ENCODE measurements around the gene SPTLC3. TPM values are rescaled to one million over a fixed set of nuclear protein-coding genes. Genes with fewer than 3 reads are reported as not detected.

The SPTLC3 gene
- total RNA-seq, 2 experiments from 2014 or later, result 0.38 to 0.59 TPM

- Histone ChIP-seq H3K27me3 (ENCODE audit: control insufficient read depth in 1 of 2, insufficient read depth in 2 of 2, low read length in 2 of 2) (no peaks in the 10 kb centered on the region), H3K36me3 (ENCODE audit: insufficient read depth, low read length) (no peaks in the 10 kb centered on the region), H3K4me1 (ENCODE audit: insufficient read depth, low read length) (no peaks in the 10 kb centered on the region), H3K9me3 (ENCODE audit: control insufficient read depth in 1 of 2, insufficient read depth in 1 of 2, low read length in 2 of 2) (no peaks in the 10 kb centered on the region), H3K27ac (ENCODE audit: low read depth in 1 of 2, low read length in 2 of 2) (no peak overlapping the region), H3K4me3 (ENCODE audit: low read length) (no peak overlapping the region)
- Mint-ChIP-seq H3K27me3 (peaks cover 5% of the 10 kb centered on the region), H3K4me1 (ENCODE audit: low read depth) (no peaks in the 10 kb centered on the region), H3K27ac (no peak overlapping the region), H3K36me3 (ENCODE audit: low read depth) (no peaks in the 10 kb centered on the region), H3K4me3 (no peak overlapping the region), H3K9me3 (no peaks in the 10 kb centered on the region)
- TF ChIP-seq, protein P1, sequence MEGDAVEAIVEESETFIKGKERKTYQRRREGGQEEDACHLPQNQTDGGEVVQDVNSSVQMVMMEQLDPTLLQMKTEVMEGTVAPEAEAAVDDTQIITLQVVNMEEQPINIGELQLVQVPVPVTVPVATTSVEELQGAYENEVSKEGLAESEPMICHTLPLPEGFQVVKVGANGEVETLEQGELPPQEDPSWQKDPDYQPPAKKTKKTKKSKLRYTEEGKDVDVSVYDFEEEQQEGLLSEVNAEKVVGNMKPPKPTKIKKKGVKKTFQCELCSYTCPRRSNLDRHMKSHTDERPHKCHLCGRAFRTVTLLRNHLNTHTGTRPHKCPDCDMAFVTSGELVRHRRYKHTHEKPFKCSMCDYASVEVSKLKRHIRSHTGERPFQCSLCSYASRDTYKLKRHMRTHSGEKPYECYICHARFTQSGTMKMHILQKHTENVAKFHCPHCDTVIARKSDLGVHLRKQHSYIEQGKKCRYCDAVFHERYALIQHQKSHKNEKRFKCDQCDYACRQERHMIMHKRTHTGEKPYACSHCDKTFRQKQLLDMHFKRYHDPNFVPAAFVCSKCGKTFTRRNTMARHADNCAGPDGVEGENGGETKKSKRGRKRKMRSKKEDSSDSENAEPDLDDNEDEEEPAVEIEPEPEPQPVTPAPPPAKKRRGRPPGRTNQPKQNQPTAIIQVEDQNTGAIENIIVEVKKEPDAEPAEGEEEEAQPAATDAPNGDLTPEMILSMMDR (IDR thresholded peaks at IDR 0.05), result no peak
- ChIA-PET POLR2A (no interaction called here), CTCF (no interaction called here)
- ATAC-seq (ENCODE audit: poor library complexity) (no peak), DNase-seq (no peak)
- intact Hi-C loops (cut with DNase I, micrococcal nuclease), result no loop called here
Observed at GRCh38 chr20:13041574-13042457, 33.0 kb downstream of the SPTLC3 start.

DNA sequence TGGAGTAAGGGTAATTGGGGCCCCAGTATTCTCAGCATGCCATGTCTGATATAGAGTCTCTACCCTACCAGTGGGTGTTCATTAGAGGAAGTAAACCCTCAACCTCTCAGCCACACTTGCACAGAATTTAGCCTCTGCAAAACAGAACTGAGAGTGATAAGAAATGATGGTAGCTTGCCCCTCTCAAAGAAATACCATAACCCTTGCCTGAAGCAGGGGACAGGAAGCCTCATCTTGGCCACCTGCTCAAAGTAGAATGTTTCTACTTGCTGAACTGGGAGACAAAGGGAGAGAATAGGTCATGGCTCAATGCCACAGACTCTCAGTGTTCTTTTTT lies 33.7 kb downstream of the SPTLC3 start:
- H3K4me1 ChIP-seq (ENCODE audit: insufficient read depth, low read length), result no peaks in the 10 kb centered on the region
- intact Hi-C loops (cut with DNase I, micrococcal nuclease), result no loop called here
- no peak overlapping the region for H3K4me3 ChIP-seq (ENCODE audit: low read length)
- CTCF ChIA-PET, result no interaction called here
- no peak overlapping the region for H3K4me3 Mint-ChIP-seq
- POLR2A ChIA-PET, result no interaction called here
- DNase-seq (no peak), ATAC-seq (ENCODE audit: poor library complexity) (no peak)
- peaks cover 5% of the 10 kb centered on the region for H3K27me3 Mint-ChIP-seq
- no peaks in the 10 kb centered on the region for H3K9me3 Mint-ChIP-seq
- no peak overlapping the region for H3K27ac Mint-ChIP-seq
- no peaks in the 10 kb centered on the region for H3K9me3 ChIP-seq (ENCODE audit: control insufficient read depth in 1 of 2, insufficient read depth in 1 of 2, low read length in 2 of 2)
- no peak overlapping the region for H3K27ac ChIP-seq (ENCODE audit: low read depth in 1 of 2, low read length in 2 of 2)
- no peaks in the 10 kb centered on the region for H3K4me1 Mint-ChIP-seq (ENCODE audit: low read depth)
- TF ChIP-seq, protein P1 (IDR thresholded peaks at IDR 0.05), result no peak
- H3K27me3 ChIP-seq (ENCODE audit: control insufficient read depth in 1 of 2, insufficient read depth in 2 of 2, low read length in 2 of 2), result no peaks in the 10 kb centered on the region
- no peaks in the 10 kb centered on the region for H3K36me3 ChIP-seq (ENCODE audit: insufficient read depth, low read length)
- H3K36me3 Mint-ChIP-seq (ENCODE audit: low read depth), result no peaks in the 10 kb centered on the region

DNA sequence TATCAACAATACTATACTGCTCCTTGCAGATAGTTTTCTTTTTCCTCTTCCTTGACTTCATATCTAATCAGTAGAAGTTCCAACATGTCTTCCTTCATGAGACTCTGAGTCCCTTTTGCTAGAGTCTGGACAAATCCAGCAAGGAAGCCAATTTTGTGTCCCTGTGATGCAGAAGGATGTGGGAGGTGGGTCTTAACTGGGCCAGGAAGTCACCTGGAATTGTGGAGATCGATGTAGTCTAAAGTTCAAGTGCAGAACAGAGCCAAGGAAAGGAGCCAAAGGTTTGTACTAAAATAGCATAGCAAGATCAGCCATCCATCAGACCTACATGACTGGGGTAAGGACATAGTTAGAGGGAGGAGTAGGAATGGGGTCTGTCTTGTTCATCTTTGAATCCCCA lies 37.6 kb downstream of the SPTLC3 start:
- CTCF ChIA-PET, result no interaction called here
- H3K9me3 Mint-ChIP-seq, result peaks cover 2% of the 10 kb centered on the region
- no peak for DNase-seq
- Histone ChIP-seq H3K4me3 (ENCODE audit: low read length) (no peak overlapping the region), H3K36me3 (ENCODE audit: insufficient read depth, low read length) (no peaks in the 10 kb centered on the region), H3K4me1 (ENCODE audit: insufficient read depth, low read length) (no peaks in the 10 kb centered on the region), H3K27me3 (ENCODE audit: control insufficient read depth in 1 of 2, insufficient read depth in 2 of 2, low read length in 2 of 2) (no peaks in the 10 kb centered on the region), H3K9me3 (ENCODE audit: control insufficient read depth in 1 of 2, insufficient read depth in 1 of 2, low read length in 2 of 2) (no peaks in the 10 kb centered on the region), H3K27ac (ENCODE audit: low read depth in 1 of 2, low read length in 2 of 2) (no peak overlapping the region)
- TF ChIP-seq, protein P1 (IDR thresholded peaks at IDR 0.05), result no peak
- H3K27me3 Mint-ChIP-seq, result peaks cover 5% of the 10 kb centered on the region
- peaks cover 4% of the 10 kb centered on the region for H3K36me3 Mint-ChIP-seq (ENCODE audit: low read depth)
- no peak overlapping the region for H3K27ac Mint-ChIP-seq
- no peak for ATAC-seq (ENCODE audit: poor library complexity)
- H3K4me1 Mint-ChIP-seq (ENCODE audit: low read depth), result no peaks in the 10 kb centered on the region
- intact Hi-C loops (cut with DNase I, micrococcal nuclease), result no loop called here
- POLR2A ChIA-PET, result no interaction called here
- no peak overlapping the region for H3K4me3 Mint-ChIP-seq

Measured in CD4-positive, alpha-beta T cell (primary cell).